ENCODE data around the gene TNFRSF21.
"Not testable (repeated sequence)": the region's sequence is repeated elsewhere in the genome, so short reads cannot be mapped to it uniquely, and the experiment has no call there.

The TNFRSF21 gene

DNA sequence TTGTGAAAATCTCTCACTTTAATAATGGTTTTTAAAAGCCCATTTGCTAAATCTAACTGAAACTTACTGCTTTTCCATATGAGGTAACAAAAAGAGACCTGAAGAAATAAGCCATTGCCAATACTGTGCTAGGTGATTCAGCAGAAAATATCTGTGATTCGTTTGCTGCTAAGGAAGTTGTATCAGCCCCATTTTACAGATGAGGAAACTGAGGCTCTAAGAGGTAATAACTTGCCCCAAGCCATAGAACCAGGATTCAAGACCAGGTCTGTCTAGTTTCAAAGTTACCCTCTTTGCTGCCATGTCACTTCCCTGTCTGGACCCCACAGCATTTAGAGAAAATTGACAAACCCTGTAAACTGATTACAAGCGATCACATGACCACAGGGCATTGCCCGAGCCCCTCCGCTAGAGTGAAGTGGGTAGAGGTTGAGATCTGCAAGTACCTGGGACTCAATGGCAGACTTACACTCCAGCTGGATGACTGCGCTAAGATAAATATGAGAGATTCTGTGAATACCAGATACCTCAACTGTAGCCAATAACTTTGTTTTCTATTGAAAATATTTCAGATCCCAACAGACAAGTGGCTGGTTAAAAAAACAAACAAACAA lies 69.3 kb downstream of the TNFRSF21 start:
- no peak overlapping the region for H3K27ac Mint-ChIP-seq
- H3K36me3 Mint-ChIP-seq (ENCODE audit: low read depth): no peaks in the 10 kb centered on the region
- H3K4me1 Mint-ChIP-seq (ENCODE audit: low read depth): peaks cover 22% of the 10 kb centered on the region
- no peaks in the 10 kb centered on the region for H3K27me3 Mint-ChIP-seq
- H3K9me3 Mint-ChIP-seq: no peaks in the 10 kb centered on the region
- no peak overlapping the region for H3K4me3 Mint-ChIP-seq

DNA sequence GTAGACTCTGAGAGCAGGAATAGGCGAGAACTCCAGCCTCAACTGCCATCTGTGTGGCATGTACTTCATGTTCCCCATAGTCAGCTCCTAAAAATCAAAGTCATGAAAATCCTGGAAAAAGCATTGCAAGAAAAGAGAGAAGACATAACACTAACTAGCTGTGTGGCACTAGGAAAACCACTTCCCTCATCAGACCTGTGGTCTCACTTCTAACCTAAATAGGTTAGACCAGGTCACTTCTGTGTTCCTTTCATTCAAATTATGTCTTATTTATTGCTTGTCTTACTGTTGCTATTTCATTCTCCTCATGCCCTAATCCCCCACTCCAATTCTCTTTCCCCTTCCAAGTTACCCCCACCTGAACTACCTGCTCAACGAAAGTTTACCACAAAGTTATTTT lies 70.2 kb downstream of the TNFRSF21 start:
- Mint-ChIP-seq H3K27ac (peak overlapping the region; percentile 34), H3K36me3 (ENCODE audit: low read depth) (no peaks in the 10 kb centered on the region), H3K27me3 (no peaks in the 10 kb centered on the region), H3K4me3 (no peak overlapping the region), H3K9me3 (no peaks in the 10 kb centered on the region), H3K4me1 (ENCODE audit: low read depth) (peaks cover 18% of the 10 kb centered on the region)

GRCh38 chr6:47238456-47238995 lies 71.2 kb downstream of the TNFRSF21 start:
- H3K36me3 Mint-ChIP-seq (ENCODE audit: low read depth): no peaks in the 10 kb centered on the region
- no peaks in the 10 kb centered on the region for H3K27me3 Mint-ChIP-seq
- H3K9me3 Mint-ChIP-seq: no peaks in the 10 kb centered on the region
- H3K4me3 Mint-ChIP-seq: no peak overlapping the region
- H3K27ac Mint-ChIP-seq: no peak overlapping the region
- peaks cover 18% of the 10 kb centered on the region for H3K4me1 Mint-ChIP-seq (ENCODE audit: low read depth)

DNA sequence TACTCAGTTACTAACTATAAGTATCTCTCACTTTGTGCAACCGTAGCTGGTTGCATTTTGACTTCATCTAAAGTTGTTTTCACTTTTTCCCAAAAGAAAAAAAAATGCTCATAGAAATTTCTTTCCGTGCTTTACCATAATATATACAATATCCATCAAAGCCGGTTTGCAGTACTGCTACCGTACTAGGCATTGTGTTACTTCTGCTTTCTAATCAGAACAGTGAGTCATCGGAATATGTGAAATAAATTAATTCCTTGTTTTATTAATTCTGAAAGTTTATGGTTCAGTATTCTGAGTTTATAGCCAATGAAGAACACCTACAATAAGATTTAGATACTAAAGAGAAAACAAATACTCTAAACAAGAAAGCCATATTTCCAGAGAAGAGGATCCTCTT lies 72.5 kb downstream of the TNFRSF21 start:
- Mint-ChIP-seq H3K4me3 (no peak overlapping the region), H3K36me3 (ENCODE audit: low read depth) (no peaks in the 10 kb centered on the region), H3K9me3 (no peaks in the 10 kb centered on the region), H3K4me1 (ENCODE audit: low read depth) (peaks cover 10% of the 10 kb centered on the region), H3K27me3 (no peaks in the 10 kb centered on the region), H3K27ac (no peak overlapping the region)

- Mint-ChIP-seq H3K4me1 (ENCODE audit: low read depth) (no peaks in the 10 kb centered on the region), H3K27me3 (no peaks in the 10 kb centered on the region), H3K9me3 (no peaks in the 10 kb centered on the region), H3K4me3 (no peak overlapping the region), H3K36me3 (ENCODE audit: low read depth) (no peaks in the 10 kb centered on the region), H3K27ac (no peak overlapping the region)
Observed at GRCh38 chr6:47235964-47236760, 73.5 kb downstream of the TNFRSF21 start.

DNA sequence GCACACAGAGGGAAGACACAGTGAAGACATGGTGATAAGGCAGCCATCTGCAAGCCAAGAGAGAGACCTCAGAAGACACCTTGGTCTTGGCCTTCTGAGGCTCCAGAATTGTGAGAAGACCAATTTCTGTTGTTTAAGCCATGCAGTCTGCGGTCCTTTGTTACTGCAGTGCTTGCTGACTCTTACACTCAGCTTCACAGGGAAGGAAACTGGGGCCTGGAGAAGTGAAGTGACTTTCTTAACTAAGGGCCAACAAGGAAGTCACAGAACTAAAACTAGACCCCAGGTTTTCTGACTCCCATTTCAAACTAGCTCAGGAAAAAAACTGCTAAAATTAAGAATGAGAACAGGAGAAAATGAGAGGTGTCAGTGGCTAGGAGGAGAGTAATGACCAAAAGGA lies 74.3 kb downstream of the TNFRSF21 start:
- Mint-ChIP-seq H3K9me3 (no peaks in the 10 kb centered on the region), H3K4me3 (no peak overlapping the region), H3K27me3 (no peaks in the 10 kb centered on the region), H3K36me3 (ENCODE audit: low read depth) (no peaks in the 10 kb centered on the region), H3K27ac (no peak overlapping the region), H3K4me1 (ENCODE audit: low read depth) (no peaks in the 10 kb centered on the region)

DNA sequence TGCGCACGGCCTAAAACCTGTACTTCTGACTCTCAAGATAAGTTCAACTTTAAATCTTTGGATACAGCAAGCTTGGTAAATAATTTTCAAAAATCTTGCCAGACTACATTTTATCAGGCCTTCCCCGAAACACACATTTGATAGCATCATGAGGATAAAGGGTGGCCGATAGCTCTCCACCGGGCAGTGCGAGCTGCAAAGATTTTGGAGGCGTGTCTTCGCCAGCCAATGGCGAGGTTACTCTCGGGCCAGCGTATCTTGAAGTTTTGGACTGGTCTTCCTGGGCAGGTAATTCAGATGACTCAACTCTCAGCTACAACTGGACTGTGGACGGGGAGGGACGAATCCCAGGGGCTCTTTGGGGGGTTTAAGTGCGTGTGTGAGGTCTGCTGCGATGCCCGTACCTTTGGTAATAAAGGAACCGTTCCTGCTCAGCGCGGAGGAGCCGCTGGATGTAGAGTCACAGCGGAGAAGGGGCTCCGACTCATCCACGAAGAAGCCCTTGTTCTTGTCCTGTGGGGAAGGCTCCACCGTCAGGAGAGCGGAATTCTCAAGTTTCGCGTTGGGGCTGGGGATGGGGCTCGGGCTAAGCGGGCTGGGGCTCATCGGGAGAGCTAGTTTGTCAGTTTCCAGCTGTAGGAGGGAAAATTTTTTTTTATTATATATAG lies 75.3 kb downstream of the TNFRSF21 start:
- Mint-ChIP-seq H3K36me3 (ENCODE audit: low read depth) (no peaks in the 10 kb centered on the region), H3K27ac (no peak overlapping the region)

DNA sequence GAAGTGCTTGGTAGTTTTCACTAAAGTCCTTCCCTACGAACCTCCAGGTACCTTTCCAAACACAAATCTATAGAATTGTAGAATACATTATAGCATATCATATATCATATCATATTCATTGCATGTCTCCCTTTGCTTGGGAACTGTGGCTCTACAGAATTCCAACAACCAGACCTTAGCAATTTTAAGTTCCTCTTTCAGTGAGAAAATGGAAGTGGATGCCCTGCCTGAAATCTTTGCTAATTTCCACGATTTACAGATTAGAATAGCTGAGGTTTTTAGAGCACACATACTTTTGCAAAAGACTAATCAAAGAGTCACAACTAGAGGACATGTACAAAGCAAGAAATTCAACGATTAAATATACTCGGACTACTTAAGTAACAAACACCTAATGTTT lies 78.6 kb downstream of the TNFRSF21 start:
- Mint-ChIP-seq H3K9me3 (no peaks in the 10 kb centered on the region), H3K27me3 (no peaks in the 10 kb centered on the region), H3K36me3 (ENCODE audit: low read depth) (no peaks in the 10 kb centered on the region), H3K27ac (no peak overlapping the region), H3K4me1 (ENCODE audit: low read depth) (no peaks in the 10 kb centered on the region), H3K4me3 (no peak overlapping the region)

More for the DNA sequence above, 75.3 kb downstream of the TNFRSF21 start:
- Mint-ChIP-seq H3K4me1 (ENCODE audit: low read depth) (no peaks in the 10 kb centered on the region), H3K27me3 (no peaks in the 10 kb centered on the region), H3K4me3 (no peak overlapping the region), H3K9me3 (no peaks in the 10 kb centered on the region)

DNA sequence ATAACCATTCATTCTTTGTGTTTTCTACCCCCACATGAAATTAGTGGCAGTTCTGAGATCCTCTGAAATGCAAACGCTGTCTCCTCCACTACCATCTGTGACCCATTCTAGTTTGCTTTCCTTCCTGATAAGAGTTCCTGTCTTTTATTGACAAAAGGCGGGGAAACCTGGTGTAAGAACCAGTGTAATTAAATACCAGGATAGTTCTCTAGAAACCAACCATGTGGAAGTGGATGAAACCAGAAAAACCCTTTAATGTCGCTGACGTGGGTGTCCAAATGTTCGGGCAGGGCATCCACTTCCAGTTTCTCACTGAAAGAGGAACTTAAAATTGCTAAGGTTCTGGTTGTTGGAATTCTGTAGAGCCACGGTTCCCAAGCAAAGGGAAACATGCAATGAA lies 79.1 kb downstream of the TNFRSF21 start:
- Mint-ChIP-seq H3K9me3 (no peaks in the 10 kb centered on the region), H3K27me3 (no peaks in the 10 kb centered on the region), H3K4me1 (ENCODE audit: low read depth) (no peaks in the 10 kb centered on the region), H3K36me3 (ENCODE audit: low read depth) (no peaks in the 10 kb centered on the region), H3K4me3 (no peak overlapping the region), H3K27ac (no peak overlapping the region)

DNA sequence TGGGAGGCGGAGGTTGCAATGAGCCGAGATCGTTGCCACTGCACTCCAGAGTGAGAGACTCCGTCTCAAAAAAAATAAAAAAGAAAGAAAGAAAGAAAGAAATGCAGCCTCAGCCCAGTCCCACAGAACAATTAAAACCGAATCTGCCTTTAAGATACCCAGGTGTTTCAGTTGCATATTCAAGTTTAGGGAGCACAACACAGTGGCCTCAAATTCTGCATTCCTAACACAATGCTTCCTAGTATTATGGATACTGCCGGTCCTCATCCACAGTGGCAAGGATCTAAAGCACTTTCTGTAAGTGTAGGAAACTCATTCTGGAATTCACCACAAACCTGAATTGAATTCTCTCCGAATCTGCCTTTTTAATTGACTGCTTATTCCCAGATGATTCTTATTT lies 80.5 kb downstream of the TNFRSF21 start:
- H3K27ac Mint-ChIP-seq: no peak overlapping the region
- no peaks in the 10 kb centered on the region for H3K9me3 Mint-ChIP-seq
- H3K36me3 Mint-ChIP-seq (ENCODE audit: low read depth): no peaks in the 10 kb centered on the region
- H3K4me3 Mint-ChIP-seq: no peak overlapping the region
- no peaks in the 10 kb centered on the region for H3K4me1 Mint-ChIP-seq (ENCODE audit: low read depth)
- no peaks in the 10 kb centered on the region for H3K27me3 Mint-ChIP-seq

DNA sequence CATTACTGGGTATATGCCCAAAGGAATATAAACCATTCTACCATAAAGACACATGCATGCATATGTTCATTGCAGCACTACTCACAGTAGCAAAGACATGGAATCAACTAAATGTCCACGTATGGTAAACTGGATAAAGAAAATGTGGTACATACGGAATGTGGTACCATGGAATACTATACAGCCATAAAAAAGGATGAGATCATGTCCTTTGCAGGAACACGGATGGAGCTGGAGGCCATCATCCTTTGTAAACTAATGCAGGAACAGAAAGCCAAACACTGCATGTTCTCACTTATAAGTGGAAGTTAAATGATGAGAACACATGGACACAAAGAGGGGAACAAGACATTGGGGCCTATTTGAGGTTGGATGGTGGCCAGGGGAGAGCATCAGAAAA lies 81.6 kb downstream of the TNFRSF21 start:
- not testable (repeated sequence) for H3K27me3 Mint-ChIP-seq, H3K9me3 Mint-ChIP-seq

DNA sequence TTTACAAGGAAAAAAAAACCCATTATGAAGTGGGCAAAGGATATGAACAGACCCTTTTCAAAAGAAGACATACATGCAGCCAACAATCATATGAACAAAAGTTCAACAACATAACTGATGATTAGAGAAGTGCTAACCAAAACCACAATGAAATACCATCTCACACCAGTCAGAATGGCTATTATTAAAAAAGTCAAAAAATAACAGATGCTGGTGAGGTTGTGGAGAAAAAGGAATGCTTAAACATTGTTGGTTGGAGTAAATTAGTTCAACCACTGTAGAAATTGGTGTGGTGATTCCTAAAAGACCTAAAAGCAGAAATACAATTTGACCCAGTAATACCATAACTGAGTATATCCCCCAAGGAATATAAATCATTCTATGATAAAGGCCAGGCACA lies 86.5 kb downstream of the TNFRSF21 start:
- not testable (repeated sequence) for H3K36me3 Mint-ChIP-seq (ENCODE audit: low read depth); H3K27me3 Mint-ChIP-seq; H3K27ac Mint-ChIP-seq; H3K4me1 Mint-ChIP-seq (ENCODE audit: low read depth); H3K4me3 Mint-ChIP-seq; H3K9me3 Mint-ChIP-seq

More for the DNA sequence above, 81.6 kb downstream of the TNFRSF21 start:
- H3K4me1 Mint-ChIP-seq (ENCODE audit: low read depth); H3K27ac Mint-ChIP-seq; H3K4me3 Mint-ChIP-seq; H3K36me3 Mint-ChIP-seq (ENCODE audit: low read depth): not testable (repeated sequence)

- peaks cover 3% of the 10 kb centered on the region for H3K9me3 Mint-ChIP-seq
- H3K36me3 Mint-ChIP-seq (ENCODE audit: low read depth): no peaks in the 10 kb centered on the region
- no peaks in the 10 kb centered on the region for H3K27me3 Mint-ChIP-seq
- no peak overlapping the region for H3K27ac Mint-ChIP-seq
- no peaks in the 10 kb centered on the region for H3K4me1 Mint-ChIP-seq (ENCODE audit: low read depth)
- no peak overlapping the region for H3K4me3 Mint-ChIP-seq
Observed at GRCh38 chr6:47221565-47221964, 88.1 kb downstream of the TNFRSF21 start.

DNA sequence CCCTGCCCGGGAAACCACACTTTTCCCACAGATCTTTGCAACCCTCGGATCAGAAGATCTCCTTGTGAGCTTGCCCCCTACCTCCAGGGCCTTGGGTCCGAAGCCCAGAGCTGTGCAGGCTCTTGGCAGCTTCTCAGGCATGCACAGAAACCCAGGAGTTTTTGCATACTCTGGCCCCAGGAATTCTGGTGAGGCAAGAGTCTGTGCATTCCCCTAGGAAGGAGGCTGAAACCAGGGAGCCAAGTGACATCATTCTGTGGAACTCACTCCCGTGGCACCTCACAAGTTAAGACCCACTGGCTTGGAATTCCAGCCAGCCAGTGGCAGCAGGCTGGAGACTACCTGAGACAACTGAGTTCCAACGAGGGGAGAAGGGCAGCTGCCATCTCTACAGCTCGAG lies 100.1 kb downstream of the TNFRSF21 start:
- Mint-ChIP-seq H3K27ac (no peak overlapping the region), H3K36me3 (ENCODE audit: low read depth) (no peaks in the 10 kb centered on the region), H3K4me3 (no peak overlapping the region), H3K4me1 (ENCODE audit: low read depth) (no peaks in the 10 kb centered on the region), H3K27me3 (peaks cover 5% of the 10 kb centered on the region), H3K9me3 (peaks cover 8% of the 10 kb centered on the region)

- no peak overlapping the region for H3K27ac Mint-ChIP-seq
- peaks cover 4% of the 10 kb centered on the region for H3K9me3 Mint-ChIP-seq
- no peak overlapping the region for H3K4me3 Mint-ChIP-seq
- peaks cover 5% of the 10 kb centered on the region for H3K27me3 Mint-ChIP-seq
- peaks cover 13% of the 10 kb centered on the region for H3K4me1 Mint-ChIP-seq (ENCODE audit: low read depth)
- H3K36me3 Mint-ChIP-seq (ENCODE audit: low read depth): no peaks in the 10 kb centered on the region
Observed at GRCh38 chr6:47207261-47207660, 102.4 kb downstream of the TNFRSF21 start.
